ENCODE results near the gene RAMP1.

- no peak for TF ChIP-seq EZH2 (IDR thresholded peaks at IDR 0.05; ENCODE audit: borderline replicate concordance, insufficient read depth, low read length, poor library complexity, severe bottlenecking)
- no peak for TF ChIP-seq POLR2AphosphoS5 (IDR thresholded peaks at IDR 0.05)
Observed at GRCh38 chr2:237870126-237870525, 10.7 kb downstream of the RAMP1 start.
